Gastroesophageal sphincter (tissue), 4 donors: ENCODE results near the gene NEUROD2. TPM values are rescaled to one million over a fixed set of nuclear protein-coding genes. Genes with fewer than 3 reads are reported as not detected.

ENCODE experiments used
- ATAC-seq: fragments of 150-250 bp; one replicate; pipeline ENCODE4 v1.9.1; 2016; ENCODE audit warnings: mild to moderate bottlenecking, moderate library complexity
- H3K27ac ChIP-seq, 4 donors: fragments of 200-600 bp; sonication (generic) in 3 of 4; 1 replicate in 3 of 4; 2 replicates in 1 of 4; pipeline ENCODE4 v1.5.1; 2016 to 2019
- H3K27me3 ChIP-seq: fragments of 200-600 bp; sonication (generic); one replicate; pipeline ENCODE4 v1.5.1; 2019
- H3K36me3 ChIP-seq, 2 donors: fragments of 200-600 bp; sonication (generic); one replicate each; pipeline ENCODE4 v1.5.1; 2019; ENCODE audit warnings: control low read depth in 1 of 2
- H3K4me1 ChIP-seq, 3 donors: fragments of 200-600 bp; sonication (generic); 1 replicate in 2 of 3; 2 replicates in 1 of 3; pipeline ENCODE4 v1.5.1; 2016 to 2019; ENCODE audit warnings: control low read depth in 2 of 3
- H3K4me3 ChIP-seq, 2 donors: fragments of 200-600 bp; sonication (generic); one replicate each; pipeline ENCODE4 v1.5.1; 2019; ENCODE audit warnings: mild to moderate bottlenecking in 1 of 2, moderate library complexity in 1 of 2
- H3K9me3 ChIP-seq, 3 donors: fragments of 200-600 bp; sonication (generic); one replicate each; pipeline ENCODE4 v1.5.1; 2017 to 2019; ENCODE audit warnings: control low read depth in 2 of 3
- EP300 ChIP-seq: sonication (generic); formaldehyde crosslinking; IDR thresholded peaks from one replicate; pipeline ENCODE4 v1.6.1; 2017; ENCODE audit warnings: antibody characterized with exemption, mild to moderate bottlenecking
- POLR2A ChIP-seq, 2 donors: fragments of 450-650 bp; IDR thresholded peaks; one replicate each; pipeline ENCODE4 v1.6.1; 2017; ENCODE audit warnings: antibody characterized with exemption in 2 of 2, mild to moderate bottlenecking in 2 of 2, moderate library complexity in 1 of 2
- POLR2AphosphoS5 ChIP-seq: sonication (generic); formaldehyde crosslinking; IDR thresholded peaks from one replicate; pipeline ENCODE4 v1.6.1; 2017; ENCODE audit warnings: antibody characterized with exemption
- WGBS, 2 donors: methylation state at CpG; one replicate each; pipeline ENCODE4 v1.1.5; 2018; ENCODE audit warnings: low coverage in 1 of 2; 5-methylcytosine and 5-hydroxymethylcytosine counted together
- total RNA-seq, 4 donors: library from RNA; depleted of rRNA; stranded (reverse); fragments of >200 nt; gene quantifications; one replicate each; pipeline ENCODE4 v1.1.0, GENCODE V29; 2016
- TF ChIP-seq, protein P1 (sequence below), 4 experiments: fragments of 200-600 bp in 2 of 4; fragments of 450-650 bp in 2 of 4; sonication (generic) in 1 of 4; IDR thresholded peaks; one replicate each; pipeline ENCODE4 v1.5.1; 2017 to 2019; ENCODE audit warnings: antibody characterized with exemption in 4 of 4, mild to moderate bottlenecking in 2 of 4, moderate library complexity in 2 of 4

NEUROD2 gene
- total RNA-seq, 4 donors from 2014 or later, result not detected

- no peak overlapping the region for H3K27ac ChIP-seq
- TF ChIP-seq POLR2AphosphoS5, result no peak
- TF ChIP-seq, protein P1, sequence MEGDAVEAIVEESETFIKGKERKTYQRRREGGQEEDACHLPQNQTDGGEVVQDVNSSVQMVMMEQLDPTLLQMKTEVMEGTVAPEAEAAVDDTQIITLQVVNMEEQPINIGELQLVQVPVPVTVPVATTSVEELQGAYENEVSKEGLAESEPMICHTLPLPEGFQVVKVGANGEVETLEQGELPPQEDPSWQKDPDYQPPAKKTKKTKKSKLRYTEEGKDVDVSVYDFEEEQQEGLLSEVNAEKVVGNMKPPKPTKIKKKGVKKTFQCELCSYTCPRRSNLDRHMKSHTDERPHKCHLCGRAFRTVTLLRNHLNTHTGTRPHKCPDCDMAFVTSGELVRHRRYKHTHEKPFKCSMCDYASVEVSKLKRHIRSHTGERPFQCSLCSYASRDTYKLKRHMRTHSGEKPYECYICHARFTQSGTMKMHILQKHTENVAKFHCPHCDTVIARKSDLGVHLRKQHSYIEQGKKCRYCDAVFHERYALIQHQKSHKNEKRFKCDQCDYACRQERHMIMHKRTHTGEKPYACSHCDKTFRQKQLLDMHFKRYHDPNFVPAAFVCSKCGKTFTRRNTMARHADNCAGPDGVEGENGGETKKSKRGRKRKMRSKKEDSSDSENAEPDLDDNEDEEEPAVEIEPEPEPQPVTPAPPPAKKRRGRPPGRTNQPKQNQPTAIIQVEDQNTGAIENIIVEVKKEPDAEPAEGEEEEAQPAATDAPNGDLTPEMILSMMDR (IDR thresholded peaks at IDR 0.05), result no peak
- TF ChIP-seq POLR2A (IDR thresholded peaks at IDR 0.05), result no peak
- TF ChIP-seq EP300, result no peak
- 78% methylated on average over 1 of the region's 1 CpG; no CpG with 5 or more reads in 1 of the 2 donors for WGBS, 2 donors
- no peak overlapping the region for H3K4me3 ChIP-seq
- H3K27me3 ChIP-seq, result no peaks in the 10 kb centered on the region
- peaks cover 0 to 7% (median 0%) of the 10 kb centered on the region in 3 donors for H3K9me3 ChIP-seq
- H3K4me1 ChIP-seq, result peaks cover 0 to 16% (median 7%) of the 10 kb centered on the region in 3 donors
- ATAC-seq, result no peak
- H3K36me3 ChIP-seq, result peaks cover 0 to 61% of the 10 kb centered on the region in 2 donors
Measured at GRCh38 chr17:39569126-39569525, 38.6 kb downstream of the NEUROD2 start.

DNA sequence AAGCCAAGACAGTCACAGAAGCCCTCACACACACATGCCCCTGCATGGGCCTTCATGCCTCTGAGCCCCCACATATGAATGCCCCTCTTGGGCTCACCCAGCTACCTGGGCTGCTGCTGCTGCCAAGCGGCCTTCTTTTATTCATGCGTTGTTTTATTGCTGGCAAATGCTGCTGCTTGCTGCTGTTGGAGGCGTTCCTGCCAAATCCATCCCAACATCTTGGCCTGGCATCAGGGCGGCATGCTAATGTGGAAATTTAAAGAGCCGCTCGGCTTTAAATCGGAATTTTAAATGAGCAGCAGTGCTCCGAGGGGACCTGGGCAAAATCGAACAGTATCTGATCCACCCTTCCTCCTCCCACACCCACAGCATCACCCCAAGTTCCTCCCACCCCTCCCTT lies 39.0 kb downstream of the NEUROD2 start:
- peaks cover 0 to 61% of the 10 kb centered on the region in 2 donors for H3K36me3 ChIP-seq
- H3K4me3 ChIP-seq, result no peak overlapping the region
- no peak overlapping the region for H3K27ac ChIP-seq
- WGBS, 2 donors, result 63 to 74% methylated on average over 7 to 8 of the region's 9 CpGs
- no peak for TF ChIP-seq POLR2AphosphoS5
- no peak for TF ChIP-seq POLR2A (IDR thresholded peaks at IDR 0.05)
- no peak for TF ChIP-seq EP300
- TF ChIP-seq, protein P1 (IDR thresholded peaks at IDR 0.05), result no peak
- H3K9me3 ChIP-seq, result peaks cover 0 to 7% (median 0%) of the 10 kb centered on the region in 3 donors
- no peak for ATAC-seq
- peaks cover 0 to 11% (median 4%) of the 10 kb centered on the region in 3 donors for H3K4me1 ChIP-seq
- no peaks in the 10 kb centered on the region for H3K27me3 ChIP-seq

GRCh38 chr17:39566094-39566850 lies 41.4 kb downstream of the NEUROD2 start:
- peaks cover 0 to 4% (median 0%) of the 10 kb centered on the region in 3 donors for H3K9me3 ChIP-seq
- 71 to 93% methylated on average over 3 to 9 of the region's 11 CpGs for WGBS, 2 donors
- no peak overlapping the region for H3K4me3 ChIP-seq
- no peak for ATAC-seq
- H3K36me3 ChIP-seq, result peaks cover 0 to 70% of the 10 kb centered on the region in 2 donors
- TF ChIP-seq EP300 (no peak), POLR2A (IDR thresholded peaks at IDR 0.05) (no peak), POLR2AphosphoS5 (no peak)
- TF ChIP-seq, protein P1 (IDR thresholded peaks at IDR 0.05), result no peak
- H3K4me1 ChIP-seq, result peaks cover 0 to 5% (median 0%) of the 10 kb centered on the region in 3 donors
- H3K27ac ChIP-seq, result no peak overlapping the region
- no peaks in the 10 kb centered on the region for H3K27me3 ChIP-seq

- no peak for ATAC-seq
- 75 to 92% methylated on average over 2 to 4 of the region's 4 CpGs for WGBS, 2 donors
- Histone ChIP-seq H3K36me3 (peaks cover 0 to 79% of the 10 kb centered on the region in 2 donors), H3K4me1 (peaks cover 0 to 5% (median 0%) of the 10 kb centered on the region in 3 donors), H3K27ac (no peak overlapping the region), H3K4me3 (no peak overlapping the region), H3K9me3 (no peaks in the 10 kb centered on the region), H3K27me3 (no peaks in the 10 kb centered on the region)
- TF ChIP-seq POLR2AphosphoS5 (no peak), EP300 (no peak), POLR2A (IDR thresholded peaks at IDR 0.05) (no peak)
- TF ChIP-seq, protein P1 (IDR thresholded peaks at IDR 0.05), result no peak
Measured at GRCh38 chr17:39564211-39564848, 43.4 kb downstream of the NEUROD2 start.
